NCI-H69 (cell line): ENCODE measurements around the gene PPIB.
"Not testable (repeated sequence)": the region's sequence is repeated elsewhere in the genome, so short reads cannot be mapped to it uniquely, and the experiment has no call there.

Experiments
- DNase-seq: peaks from one replicate; lab custom pipeline; 2025; lab: John Stamatoyannopoulos, UW

PPIB gene

GRCh38 chr15:64141798-64142512 is 20.9 kb downstream of the PPIB start:
- DNase-seq, result no peak

DNA sequence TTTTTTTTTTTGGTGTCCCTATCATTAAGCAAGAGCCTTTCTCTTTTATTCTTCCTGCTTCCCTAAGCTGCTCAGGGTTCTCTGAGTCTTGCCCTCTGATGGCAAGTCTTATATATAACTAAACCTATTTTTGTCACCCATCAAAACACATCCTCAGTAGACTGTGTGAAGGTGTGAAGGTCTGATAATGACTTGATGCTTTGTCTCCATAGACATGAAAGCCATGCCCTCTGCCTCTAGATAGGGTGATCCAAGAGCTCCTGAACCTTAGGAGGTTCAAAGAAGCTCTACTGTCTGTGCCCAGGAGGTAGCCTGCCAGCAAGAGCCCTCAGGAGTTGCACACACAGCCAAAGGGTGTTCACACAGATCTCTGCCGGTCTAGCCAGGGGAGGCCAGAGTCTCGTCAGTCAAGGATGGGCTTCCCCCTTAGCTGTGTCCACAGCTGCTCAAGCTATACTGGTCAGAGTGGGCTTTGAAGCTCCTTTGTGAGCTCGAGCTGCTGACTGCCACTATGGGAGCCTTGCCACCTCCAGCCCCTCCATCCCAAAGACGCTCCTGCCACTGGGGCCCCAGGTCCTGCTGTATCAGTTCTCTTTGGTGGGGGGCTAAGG is 24.4 kb downstream of the PPIB start:
- no peak for DNase-seq

GRCh38 chr15:64137226-64137833 is 25.5 kb downstream of the PPIB start:
- no peak for DNase-seq

DNA sequence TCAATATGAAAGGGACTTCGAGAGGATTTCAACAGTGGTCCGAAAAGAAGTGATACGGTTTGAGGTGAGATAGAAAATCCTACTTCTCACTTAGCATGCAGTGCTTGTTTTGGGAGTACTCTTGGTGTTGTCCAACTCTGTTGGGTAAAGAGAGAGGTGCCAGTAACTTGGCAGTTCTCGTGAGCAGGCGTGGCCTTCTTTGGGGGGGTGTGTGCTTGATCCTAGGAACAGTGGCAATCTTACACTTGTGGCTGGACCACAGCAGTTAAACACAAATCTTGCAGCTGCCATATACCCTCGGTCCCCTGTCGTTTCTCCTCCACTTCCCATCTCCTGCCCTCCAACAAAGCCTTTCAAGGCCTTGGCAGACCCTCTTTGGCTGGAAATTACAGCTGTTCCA is 26.5 kb downstream of the PPIB start:
- DNase-seq, result no peak

DNA sequence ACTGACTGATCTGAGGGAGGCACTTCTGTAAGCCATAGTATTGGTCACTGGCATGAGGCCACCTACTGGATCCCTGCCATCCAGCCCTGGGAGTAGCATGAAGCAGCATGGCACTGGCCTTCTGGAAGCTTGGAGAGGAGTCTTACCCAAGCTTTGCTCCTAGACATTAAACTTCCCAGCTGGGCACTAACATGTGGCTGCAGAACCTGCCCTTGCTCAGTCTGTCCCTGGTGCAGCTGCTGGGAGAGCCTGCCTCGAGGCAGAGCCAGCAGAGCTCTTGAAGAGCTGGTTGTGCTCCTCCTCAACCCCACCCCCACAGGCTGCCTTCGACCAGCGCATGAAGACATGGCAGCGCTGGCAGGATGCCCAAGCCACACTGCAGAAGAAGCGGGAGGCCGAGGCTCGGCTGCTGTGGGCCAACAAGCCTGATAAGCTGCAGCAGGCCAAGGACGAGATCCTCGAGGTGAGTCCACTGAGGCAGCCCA is 28.4 kb downstream of the PPIB start:
- no peak for DNase-seq

- no peak for DNase-seq
These were observed 29.0 kb downstream of the PPIB start for GRCh38 chr15:64133623-64134344.

DNA sequence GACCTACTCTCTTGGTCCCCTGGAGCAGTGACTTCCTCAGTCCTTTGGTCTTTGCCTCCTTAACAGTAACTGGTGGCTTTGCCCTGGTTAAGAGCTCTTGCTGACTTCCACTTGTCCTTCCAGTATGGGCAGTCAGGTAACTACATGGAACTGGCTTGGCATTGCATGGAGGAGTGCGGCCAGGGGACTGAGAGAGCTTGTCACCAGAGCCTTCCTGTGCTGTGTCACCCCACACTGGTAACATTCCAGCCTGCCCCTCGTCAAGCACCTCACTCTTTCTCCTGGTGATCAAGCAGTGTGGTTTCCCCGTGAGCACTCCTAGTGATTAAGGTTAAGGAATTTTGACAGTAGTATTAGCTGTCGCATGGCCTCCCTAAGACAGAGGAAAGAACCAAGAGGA is 30.6 kb downstream of the PPIB start:
- DNase-seq, result no peak

- DNase-seq, result no peak
These were observed 31.3 kb downstream of the PPIB start for GRCh38 chr15:64131547-64131946.

- no peak for DNase-seq
These were observed 32.7 kb downstream of the PPIB start for GRCh38 chr15:64130159-64130558.

DNA sequence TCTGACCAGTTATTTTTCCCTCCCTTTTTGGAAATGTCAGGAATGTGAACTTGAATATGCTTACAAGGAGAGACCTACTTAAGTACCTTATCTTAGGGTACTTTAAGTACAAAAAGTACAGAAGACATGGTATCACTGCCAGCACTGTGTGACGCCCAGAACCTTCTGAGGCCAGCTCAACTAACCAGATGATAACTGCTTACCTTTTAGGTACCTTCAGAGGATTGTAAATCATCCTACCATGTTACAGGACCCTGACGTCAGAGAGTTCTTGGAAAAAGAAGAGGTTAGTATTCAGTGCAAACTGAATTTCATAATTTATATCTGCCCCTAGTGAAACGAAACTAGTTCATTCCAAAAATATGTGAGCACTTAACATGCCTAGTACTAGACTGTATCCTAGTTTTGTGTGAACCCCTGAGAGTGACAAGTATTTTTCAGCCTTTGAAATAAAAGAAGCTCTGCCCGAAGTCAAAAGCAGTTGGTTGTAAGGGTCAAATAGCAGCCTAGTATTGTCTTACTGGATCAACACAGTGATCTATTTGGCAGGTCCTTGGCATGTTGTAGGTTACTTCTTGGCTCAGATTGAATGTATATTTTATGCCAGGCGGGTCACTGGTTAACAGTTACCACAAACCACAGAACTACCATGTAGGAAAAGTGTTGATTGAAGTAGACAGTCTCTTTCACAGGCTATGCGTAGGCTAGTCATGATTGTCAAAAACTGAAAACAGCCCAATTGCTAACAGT is 35.1 kb downstream of the PPIB start:
- DNase-seq, result no peak

GRCh38 chr15:64125978-64126377 is 36.8 kb downstream of the PPIB start:
- no peak for DNase-seq

GRCh38 chr15:64122936-64123351 is 39.9 kb downstream of the PPIB start:
- DNase-seq, result no peak

- DNase-seq, result no peak
These were observed 40.4 kb downstream of the PPIB start for GRCh38 chr15:64122444-64122843.

- no peak for DNase-seq
These were observed 41.2 kb downstream of the PPIB start for GRCh38 chr15:64121614-64122013.

- not testable (repeated sequence) for DNase-seq
These were observed 42.5 kb downstream of the PPIB start for GRCh38 chr15:64120322-64120721.

- no peak for DNase-seq
These were observed 44.9 kb downstream of the PPIB start for GRCh38 chr15:64117759-64118487.

DNA sequence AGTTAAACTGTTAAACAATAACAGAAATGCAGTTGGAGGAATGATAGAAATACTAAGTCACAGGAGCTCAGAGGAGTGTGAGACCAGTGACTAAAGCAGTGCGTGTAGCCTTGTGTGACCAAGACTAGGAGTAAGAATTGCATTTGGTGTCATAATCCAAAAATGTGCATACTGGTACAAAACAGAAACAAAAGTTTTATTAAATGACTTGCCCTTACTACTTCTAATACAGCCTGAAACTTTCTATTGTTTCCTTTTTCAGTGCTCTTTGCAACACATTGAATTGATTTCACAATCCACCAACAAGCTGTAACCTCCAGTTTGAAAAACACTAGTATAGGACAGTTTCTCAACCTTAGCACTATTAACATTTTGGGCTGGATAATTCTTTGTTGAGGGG is 49.9 kb downstream of the PPIB start:
- DNase-seq, result no peak

GRCh38 chr15:64112073-64112772 is 50.6 kb downstream of the PPIB start:
- DNase-seq, result no peak

GRCh38 chr15:64111679-64112050 is 51.2 kb downstream of the PPIB start:
- DNase-seq, result no peak

DNA sequence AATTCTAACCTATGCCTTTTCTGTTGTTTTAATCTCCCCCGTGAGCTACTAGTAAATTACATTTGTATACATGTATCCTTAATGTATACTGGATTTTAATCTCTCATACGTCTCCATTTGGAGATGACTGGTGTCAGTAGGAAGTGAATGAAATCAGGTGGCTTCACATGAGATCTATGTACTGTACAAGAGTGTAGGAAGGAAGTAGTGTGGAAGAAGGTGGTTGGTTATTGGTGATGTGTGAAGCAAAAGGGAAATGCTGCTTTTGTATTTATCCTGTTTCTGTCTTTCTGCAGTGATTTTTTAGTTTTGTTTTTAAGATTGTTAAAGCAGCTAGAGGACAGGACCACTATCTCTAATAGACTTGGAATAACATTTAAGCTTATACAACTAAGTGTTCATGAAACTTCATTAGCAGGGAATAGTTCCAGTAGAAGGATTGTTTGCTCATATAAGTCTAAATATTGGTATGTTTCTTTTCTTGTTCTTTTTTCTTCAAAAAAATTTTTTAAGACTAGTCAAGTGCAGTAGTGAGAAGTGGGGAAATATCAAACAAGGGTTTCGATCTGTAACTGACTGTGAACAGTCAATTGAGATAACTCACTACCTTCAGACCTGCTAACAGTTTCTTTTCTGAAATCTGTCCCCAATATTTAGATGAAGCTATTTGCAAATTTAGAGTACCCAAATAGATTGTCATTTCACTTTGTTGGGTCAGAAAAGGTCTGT is 51.7 kb downstream of the PPIB start:
- no peak for DNase-seq
